HG03378 (cell line): ENCODE measurements around the gene MAST4.

Experiments
- ATAC-seq: cut with Tn5 transposase; IDR thresholded peaks from one replicate; pipeline ENCODE4 v1.9.1; 2021; ENCODE audit warnings: mild to moderate bottlenecking, moderate library complexity; ENCODE audit not compliant: unreplicated experiment

The MAST4 gene

GRCh38 chr5:67058998-67059743 lies 463.0 kb downstream of the MAST4 start:
- ATAC-seq, result no peak

DNA sequence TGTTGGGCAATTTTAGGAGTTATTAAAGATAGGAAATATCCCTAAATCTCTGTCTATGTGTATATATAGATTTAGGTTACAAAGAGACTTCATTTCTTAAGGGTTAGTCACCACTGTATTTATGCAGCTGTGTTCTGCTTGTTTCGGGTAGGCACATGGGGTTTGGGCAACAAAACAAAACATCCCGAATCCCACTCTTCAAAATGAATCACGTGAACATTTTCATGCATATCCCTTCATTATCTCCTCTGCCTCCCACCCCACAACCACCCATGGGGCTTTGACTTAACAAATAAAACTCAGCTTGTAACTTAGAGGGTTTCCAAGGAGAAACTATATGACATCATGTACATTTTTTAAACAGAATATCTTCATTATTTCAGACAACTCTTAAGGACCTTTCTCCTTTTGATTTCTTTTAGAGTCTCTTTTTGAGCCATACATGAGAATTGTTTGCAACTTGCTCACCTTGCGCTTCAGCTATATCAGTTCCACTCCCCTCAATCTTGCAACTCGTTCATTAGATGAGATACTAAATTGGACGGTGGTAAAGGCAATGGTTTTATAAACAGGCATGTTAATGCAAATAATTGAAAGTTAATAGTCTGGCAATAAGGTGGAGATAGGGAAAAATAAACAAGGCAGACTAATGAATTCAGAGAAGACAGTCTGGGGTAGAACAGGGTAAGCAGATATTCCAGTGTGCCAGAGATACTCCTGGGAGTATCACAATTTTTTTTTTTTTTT lies 463.7 kb downstream of the MAST4 start:
- no peak for ATAC-seq

DNA sequence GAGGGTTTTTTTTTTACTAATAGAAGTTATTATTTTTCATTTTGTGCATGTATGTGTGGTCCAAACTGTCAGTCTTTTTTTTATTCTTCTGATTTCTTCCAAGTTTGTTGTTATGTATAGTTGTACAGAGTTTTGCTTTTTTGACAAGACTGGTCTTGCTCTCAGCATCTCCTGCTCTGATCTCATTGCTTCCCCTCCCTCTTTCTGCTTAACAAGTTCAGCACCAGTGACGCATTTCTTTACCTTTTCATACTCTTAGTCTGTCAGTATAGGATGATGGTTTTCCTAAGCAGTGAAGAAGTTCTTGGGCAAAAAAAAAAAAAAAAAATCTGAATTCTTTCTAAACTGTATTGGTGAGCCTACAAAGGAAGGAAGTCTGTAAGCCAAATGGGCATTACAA lies 465.3 kb downstream of the MAST4 start:
- no peak for ATAC-seq

DNA sequence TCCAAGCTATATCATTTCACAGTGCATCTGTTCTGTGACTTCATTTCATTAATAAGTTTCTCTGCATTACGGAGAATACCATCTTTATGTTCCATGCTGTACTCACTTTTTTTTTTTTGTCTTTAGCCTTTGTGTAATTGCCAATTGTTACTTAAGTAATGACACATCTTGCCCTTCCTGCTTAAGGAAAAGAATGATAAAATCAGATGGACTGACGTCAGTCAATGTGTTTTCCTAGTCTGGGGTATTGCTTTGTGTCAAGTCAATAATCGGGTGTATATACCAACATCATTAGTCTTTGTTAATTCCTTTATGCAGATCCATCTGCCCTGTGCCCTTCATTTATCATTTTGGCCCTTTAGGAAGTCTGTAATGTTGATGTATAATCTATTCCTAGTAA lies 466.9 kb downstream of the MAST4 start:
- no peak for ATAC-seq

DNA sequence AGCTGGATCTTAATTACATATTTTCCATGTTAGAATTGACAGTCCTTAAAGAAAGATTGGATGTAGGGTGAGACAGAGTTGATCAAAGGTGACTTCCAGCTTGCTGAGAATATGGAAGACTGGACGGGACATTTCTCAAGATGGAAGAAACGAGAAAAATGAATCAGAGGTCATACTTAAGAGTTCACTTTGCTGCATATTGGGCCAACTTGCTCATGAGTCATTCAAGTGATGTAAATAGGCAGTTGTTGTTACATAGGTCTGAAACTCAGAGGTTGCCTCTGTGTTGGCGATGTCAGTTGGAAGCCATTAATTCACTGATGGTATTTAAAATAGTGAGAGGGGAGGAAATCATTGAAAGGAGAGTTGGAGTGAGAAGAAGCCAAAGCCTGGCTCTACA lies 467.6 kb downstream of the MAST4 start:
- no peak for ATAC-seq

DNA sequence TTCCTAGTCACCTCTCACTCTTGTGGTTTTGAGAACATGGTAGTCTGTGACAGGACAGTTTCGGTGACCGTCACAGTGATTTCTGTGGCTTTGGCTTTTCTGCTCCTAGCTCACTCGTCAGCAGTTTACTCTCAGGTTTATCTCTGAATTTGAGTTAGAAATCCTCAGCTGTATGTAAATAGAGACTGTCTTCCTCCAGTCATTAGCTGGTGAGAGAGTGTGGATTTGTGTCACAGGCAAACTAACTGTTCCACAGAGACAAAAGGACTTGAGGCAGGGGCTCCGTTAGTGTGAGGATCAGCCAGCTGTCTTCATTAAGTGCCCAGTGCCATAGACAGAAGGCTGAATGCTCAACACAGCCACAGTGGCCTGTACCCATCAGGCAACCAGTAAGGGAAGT lies 469.0 kb downstream of the MAST4 start:
- no peak for ATAC-seq

DNA sequence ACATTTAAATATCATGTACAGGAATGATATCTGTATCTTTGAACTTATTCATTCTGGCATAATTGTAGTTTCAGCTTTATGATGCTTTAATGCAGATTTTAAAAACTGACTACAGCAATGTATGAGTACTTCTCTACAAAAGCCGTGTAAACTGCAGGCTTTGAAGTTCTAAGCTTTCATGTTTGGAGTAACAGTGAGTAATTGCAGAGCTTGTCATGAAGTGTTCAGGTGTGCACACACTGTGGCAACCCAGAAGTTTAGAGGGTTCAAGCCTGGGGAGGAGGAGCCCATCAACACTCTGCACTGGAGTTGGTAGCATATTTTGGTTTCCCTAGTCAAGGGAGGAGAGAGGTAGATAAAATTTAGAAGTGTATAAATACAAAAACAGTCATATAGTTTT lies 469.5 kb downstream of the MAST4 start:
- no peak for ATAC-seq

DNA sequence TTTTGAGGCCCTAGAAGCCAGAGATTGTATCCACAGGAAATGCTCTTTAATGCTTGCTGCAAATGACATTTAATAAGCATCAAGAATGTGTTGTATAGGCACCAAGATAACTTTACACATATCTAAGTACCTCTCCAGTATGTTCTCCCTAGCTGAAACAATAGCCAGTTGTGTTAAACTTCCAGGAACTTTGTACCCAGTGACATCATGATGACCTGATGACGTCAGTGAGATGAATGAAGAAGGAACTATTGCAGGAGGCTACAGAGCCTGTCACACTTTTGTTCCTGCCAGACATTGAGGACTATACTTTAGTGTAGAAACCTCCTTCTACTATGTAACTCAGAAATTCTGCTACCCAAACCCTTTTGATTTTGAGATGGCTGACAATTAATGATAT lies 470.6 kb downstream of the MAST4 start:
- ATAC-seq, result no peak

- ATAC-seq, result no peak
Observed at GRCh38 chr5:67073045-67073680, 477.0 kb downstream of the MAST4 start.

DNA sequence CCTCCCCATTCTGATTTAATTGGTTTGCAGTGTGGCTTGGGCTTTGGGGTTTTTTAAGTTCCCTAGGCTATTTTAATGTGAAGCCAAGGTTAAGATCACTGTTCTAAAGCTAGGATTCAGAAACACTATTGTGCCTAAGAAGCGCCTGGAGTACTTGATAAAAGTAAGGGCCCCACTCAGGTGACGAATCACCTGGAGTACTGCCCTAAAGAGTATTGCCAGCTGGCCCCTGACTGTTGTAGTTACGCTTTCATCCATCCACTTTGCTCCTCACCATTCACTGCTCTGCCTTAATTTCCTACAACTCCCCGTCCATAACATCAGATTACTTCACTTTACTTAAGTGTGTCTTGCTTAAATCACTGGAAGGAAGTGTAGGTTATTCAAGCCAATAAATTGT lies 481.1 kb downstream of the MAST4 start:
- ATAC-seq, result no peak

DNA sequence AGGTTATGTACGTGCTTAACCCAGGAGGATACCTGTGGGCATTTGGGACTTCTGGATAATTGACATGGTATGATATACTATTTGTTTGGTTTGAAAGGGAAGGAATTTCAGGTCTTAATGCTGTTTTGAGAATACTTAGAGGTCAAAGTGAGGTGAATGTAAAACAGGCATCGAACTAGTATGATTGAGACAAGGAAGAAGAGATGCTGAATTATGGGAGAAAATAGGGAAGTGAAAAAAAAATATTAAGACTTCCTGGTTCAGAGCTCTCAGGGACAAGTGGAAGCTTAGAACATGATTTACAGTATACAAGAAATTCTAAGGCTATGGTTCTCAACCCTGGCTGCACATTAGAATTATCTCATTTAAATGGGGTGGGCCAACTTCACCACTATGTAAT lies 485.1 kb downstream of the MAST4 start:
- ATAC-seq, result no peak

- no peak for ATAC-seq
Observed at GRCh38 chr5:67082941-67083340, 486.7 kb downstream of the MAST4 start.

DNA sequence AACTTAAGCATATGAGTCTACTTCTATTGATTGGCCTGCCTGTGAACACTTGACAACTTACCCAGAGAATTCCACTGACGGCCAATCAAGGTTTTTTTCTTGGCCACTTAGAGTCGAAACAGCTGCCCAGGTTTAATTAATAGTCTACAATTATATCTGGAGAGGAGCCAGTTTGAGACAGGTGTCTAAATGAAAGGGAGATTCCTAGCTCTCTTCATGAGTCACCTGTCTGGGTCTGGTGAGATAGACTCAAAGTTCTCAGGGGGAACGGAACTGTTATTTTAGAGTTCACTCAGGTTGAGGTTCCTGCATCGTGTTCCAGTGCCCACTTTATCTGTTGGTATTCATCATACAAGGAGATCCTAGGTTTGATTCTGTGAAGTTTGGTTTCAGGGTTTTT lies 489.4 kb downstream of the MAST4 start:
- no peak for ATAC-seq

DNA sequence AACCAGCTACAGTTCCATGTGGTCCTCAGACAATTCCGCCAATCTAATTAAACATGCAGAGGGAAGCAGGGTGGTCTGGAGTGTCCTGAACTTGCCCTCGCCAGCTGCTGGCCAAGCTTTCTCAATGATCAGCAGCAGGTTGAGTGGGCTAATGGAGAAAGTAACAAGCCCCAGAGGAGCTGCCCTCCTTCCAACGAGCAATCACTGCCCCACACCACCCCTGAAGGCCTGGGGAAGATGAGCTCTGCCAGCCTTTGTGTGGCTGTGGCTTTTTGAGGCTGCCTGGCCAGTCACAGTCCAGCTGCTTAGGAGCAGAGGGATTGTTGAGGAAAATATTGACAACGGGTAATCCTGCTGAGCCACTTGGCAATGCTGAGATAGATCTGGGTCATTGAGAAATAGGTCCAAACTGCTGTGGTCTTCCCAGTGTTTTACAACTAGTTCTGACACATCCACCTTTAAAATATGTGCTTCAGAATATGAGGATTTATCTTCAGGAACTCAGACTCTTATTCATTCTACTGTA lies 493.1 kb downstream of the MAST4 start:
- ATAC-seq, result no peak

DNA sequence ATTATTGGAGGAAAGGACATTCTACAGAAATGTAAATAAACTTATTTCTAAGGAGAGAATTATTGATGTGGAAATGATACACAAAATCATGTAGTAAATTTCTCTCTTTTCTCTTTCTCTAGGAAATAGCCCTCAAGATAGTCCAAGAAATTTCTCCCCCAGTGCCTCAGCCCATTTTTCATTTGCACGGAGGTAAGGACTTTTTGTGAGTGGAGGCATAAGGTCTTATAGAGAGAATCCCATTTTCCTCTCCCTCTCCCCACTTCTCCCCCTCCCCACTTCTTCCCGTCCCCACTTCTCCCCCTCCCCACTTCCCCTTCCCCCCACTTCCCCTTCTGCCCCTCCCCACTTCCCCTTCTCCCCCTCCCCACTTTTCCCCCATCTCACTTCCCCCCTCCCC lies 493.8 kb downstream of the MAST4 start:
- ATAC-seq, result no peak

GRCh38 chr5:67090593-67090992 lies 494.4 kb downstream of the MAST4 start:
- no peak for ATAC-seq

DNA sequence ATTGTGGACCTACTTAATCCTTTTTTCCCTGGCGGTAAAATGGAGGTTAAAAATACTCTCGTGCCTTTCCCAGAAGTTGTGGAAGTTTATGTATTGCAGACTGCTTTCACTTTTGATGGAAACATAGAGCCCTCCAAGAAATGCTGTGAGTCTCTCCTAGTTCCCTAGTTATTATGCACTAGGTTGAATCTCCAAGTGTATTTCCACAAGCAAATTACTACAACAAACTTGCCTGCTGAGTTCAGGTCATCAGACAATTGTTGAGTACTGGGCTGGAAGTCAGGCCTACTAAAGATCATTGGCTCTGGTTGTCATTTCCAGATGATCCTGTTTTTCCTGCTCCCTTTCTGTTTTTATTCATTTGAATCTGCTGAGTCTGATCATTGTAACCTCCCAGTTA lies 496.3 kb downstream of the MAST4 start:
- no peak for ATAC-seq

- no peak for ATAC-seq
Observed at GRCh38 chr5:67093279-67093678, 497.1 kb downstream of the MAST4 start.

DNA sequence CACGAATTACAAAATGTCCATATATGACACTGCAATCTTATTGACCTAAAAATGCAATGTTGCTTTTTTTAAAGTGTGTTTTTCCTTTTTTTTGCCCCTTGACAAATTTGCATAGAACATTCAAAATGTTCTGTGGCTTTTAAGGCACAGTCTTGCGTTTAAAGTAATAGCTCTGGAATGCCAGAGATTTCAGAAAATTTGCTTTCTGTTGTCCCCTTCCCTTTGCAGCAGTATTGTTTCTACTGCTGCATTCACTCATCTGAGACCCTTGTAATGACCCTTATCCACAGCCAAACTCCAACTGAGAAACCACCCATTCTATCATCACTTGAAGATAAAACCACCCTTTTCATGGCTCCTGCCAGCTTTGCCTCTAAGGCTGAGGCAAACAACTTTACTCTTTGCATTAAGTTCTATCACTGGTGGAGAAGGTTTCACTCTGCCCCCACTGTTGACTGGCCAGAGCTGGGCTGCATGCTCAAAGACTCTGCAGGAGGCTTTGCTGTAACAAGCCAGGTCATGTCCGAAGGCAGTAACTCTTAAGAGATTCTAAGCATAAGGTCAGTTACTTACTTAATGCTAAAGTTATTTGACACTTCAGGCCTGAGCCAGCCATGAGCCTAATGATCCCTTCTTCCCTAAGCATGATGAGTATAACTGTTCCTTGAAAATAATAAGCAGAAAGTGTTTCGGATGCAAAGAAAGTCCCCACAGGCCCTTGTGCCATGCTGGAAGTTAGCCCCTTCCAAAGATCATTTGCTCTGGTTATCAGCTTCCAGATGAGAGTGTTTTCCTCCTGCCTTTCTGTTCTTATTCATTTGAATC lies 498.5 kb downstream of the MAST4 start:
- no peak for ATAC-seq

DNA sequence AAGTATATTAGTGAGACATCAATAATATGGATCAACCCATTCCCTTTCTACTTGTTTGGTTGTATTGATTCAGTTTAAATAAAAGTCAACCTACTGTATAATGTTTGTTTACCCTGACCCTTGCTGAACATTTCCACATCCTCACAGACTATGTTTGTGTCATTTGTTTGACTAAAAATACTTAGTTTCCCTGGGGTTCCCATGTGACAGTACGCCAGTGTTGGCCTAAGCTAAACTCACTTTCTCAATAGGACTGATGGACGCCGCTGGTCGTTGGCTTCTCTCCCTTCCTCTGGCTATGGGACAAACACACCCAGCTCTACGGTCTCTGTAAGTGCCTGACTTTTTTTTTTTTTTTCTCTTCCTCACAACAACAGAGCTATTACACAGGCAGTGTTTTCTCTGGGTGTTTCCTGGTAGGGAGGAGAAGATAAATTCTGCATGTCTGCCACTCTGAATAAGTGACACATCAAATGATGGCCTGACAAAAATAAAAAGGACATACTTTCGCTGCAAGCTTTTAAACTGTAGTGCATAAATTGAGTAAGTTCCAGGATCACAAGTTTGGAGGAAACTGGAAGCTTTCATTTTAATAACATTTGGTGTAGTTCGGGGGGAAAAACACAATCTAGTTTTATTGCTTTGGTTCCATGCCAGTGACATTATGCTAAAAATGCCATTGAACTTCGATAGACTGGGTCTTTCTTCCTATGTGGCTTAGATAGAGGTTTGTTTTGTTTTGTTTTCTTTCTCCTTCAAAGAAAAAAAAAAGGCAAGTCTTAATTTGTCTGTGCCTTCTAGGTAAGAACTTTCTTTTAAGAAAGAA lies 499.4 kb downstream of the MAST4 start:
- ATAC-seq, result no peak
